ENCODE data around the gene OR2V2.

GRCh38 chr5:181152406-181152805 lies 5.0 kb downstream of the OR2V2 start:
- TF ChIP-seq, protein P1, sequence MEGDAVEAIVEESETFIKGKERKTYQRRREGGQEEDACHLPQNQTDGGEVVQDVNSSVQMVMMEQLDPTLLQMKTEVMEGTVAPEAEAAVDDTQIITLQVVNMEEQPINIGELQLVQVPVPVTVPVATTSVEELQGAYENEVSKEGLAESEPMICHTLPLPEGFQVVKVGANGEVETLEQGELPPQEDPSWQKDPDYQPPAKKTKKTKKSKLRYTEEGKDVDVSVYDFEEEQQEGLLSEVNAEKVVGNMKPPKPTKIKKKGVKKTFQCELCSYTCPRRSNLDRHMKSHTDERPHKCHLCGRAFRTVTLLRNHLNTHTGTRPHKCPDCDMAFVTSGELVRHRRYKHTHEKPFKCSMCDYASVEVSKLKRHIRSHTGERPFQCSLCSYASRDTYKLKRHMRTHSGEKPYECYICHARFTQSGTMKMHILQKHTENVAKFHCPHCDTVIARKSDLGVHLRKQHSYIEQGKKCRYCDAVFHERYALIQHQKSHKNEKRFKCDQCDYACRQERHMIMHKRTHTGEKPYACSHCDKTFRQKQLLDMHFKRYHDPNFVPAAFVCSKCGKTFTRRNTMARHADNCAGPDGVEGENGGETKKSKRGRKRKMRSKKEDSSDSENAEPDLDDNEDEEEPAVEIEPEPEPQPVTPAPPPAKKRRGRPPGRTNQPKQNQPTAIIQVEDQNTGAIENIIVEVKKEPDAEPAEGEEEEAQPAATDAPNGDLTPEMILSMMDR (IDR thresholded peaks at IDR 0.05): no peak
- no peak for TF ChIP-seq EZH2 (IDR thresholded peaks at IDR 0.05; ENCODE audit: borderline replicate concordance, insufficient read depth, low read depth, low read length, poor library complexity, severe bottlenecking)

All from B cell (primary cell).